Mesendoderm (in vitro differentiated cells): ENCODE data around the gene CBX5.
A peak's percentile ranks its signal among the peaks of the same experiment; 100 is the strongest.
"Not testable (repeated sequence)": the region's sequence is repeated elsewhere in the genome, so short reads cannot be mapped to it uniquely, and the experiment has no call there.

ENCODE experiments used
- DNase-seq: peaks from one replicate; pipeline ENCODE4 v3.0.0; 2013
- H2AK5ac ChIP-seq: 2 replicates; pipeline ENCODE4 v1.6.1; 2013; ENCODE audit warnings: low read length, inconsistent platforms
- H2BK120ac ChIP-seq: 2 replicates; pipeline ENCODE4 v1.6.1; 2013; ENCODE audit warnings: low read depth, mild to moderate bottlenecking, low read length, moderate library complexity, mixed read lengths
- H2BK15ac ChIP-seq: replicated peaks from 2 replicates; pipeline ENCODE4 v1.6.1; 2013; ENCODE audit warnings: low read depth, mild to moderate bottlenecking, moderate library complexity
- H2BK5ac ChIP-seq: 2 replicates; pipeline ENCODE4 v1.6.1; 2013; ENCODE audit warnings: low read length, inconsistent platforms
- H3K18ac ChIP-seq: 2 replicates; pipeline ENCODE4 v1.6.1; 2013; ENCODE audit warnings: mild to moderate bottlenecking, low read length, mixed read lengths
- H3K23ac ChIP-seq: one replicate; pipeline ENCODE4 v1.6.1; 2013; ENCODE audit warnings: low read length
- H3K27ac ChIP-seq: 2 replicates; pipeline ENCODE4 v1.5.1; 2013; ENCODE audit warnings: low read depth, mild to moderate bottlenecking, inconsistent platforms, low read length, moderate library complexity
- H3K27me3 ChIP-seq: 2 replicates; pipeline ENCODE4 v1.6.1; 2013; ENCODE audit warnings: low read length, control low read depth, mild to moderate bottlenecking, inconsistent platforms; ENCODE audit not compliant: insufficient read depth, poor library complexity
- H3K36me3 ChIP-seq: 2 replicates; pipeline ENCODE4 v1.6.1; 2013; ENCODE audit warnings: low read length, inconsistent platforms; ENCODE audit not compliant: control insufficient read depth, insufficient read depth
- H3K4ac ChIP-seq: one replicate; pipeline ENCODE4 v1.6.1; 2013; ENCODE audit warnings: low read depth, mild to moderate bottlenecking, low read length, moderate library complexity
- H3K4me1 ChIP-seq: 2 replicates; pipeline ENCODE4 v1.6.1; 2013; ENCODE audit warnings: low read depth, low read length, inconsistent platforms; ENCODE audit not compliant: control insufficient read depth
- H3K4me2 ChIP-seq: 2 replicates; pipeline ENCODE4 v1.6.1; 2013; ENCODE audit warnings: low read length
- H3K4me3 ChIP-seq: 2 replicates; pipeline ENCODE4 v1.5.1; 2013; ENCODE audit warnings: mild to moderate bottlenecking, low read length
- H3K56ac ChIP-seq: one replicate; pipeline ENCODE4 v1.6.1; 2013; ENCODE audit warnings: low read length
- H3K79me1 ChIP-seq: 2 replicates; pipeline ENCODE4 v1.6.1; 2013; ENCODE audit warnings: low read length, inconsistent platforms
- H3K79me2 ChIP-seq: 2 replicates; pipeline ENCODE4 v1.6.1; 2013; ENCODE audit warnings: mild to moderate bottlenecking, low read length; ENCODE audit not compliant: control insufficient read depth, insufficient read depth
- H3K9ac ChIP-seq: 2 replicates; pipeline ENCODE4 v1.6.1; 2013; ENCODE audit warnings: low read length, inconsistent platforms
- H4K5ac ChIP-seq: one replicate; pipeline ENCODE4 v1.6.1; 2013; ENCODE audit warnings: low read length
- H4K8ac ChIP-seq: one replicate; pipeline ENCODE4 v1.6.1; 2013; ENCODE audit warnings: low read depth, mild to moderate bottlenecking, control low read depth, low read length, moderate library complexity
- WGBS: extraction: QIAGEN DNeasy Blood & Tissue Kit; methylation state at CpG from one replicate; pipeline ENCODE4 v1.1.7; 2013; ENCODE audit warnings: low lambda C conversion rate, missing lambda C conversion rate; ENCODE audit not compliant: insufficient coverage; ENCODE audit errors: extremely low coverage; 5-methylcytosine and 5-hydroxymethylcytosine counted together

Gene CBX5

DNA sequence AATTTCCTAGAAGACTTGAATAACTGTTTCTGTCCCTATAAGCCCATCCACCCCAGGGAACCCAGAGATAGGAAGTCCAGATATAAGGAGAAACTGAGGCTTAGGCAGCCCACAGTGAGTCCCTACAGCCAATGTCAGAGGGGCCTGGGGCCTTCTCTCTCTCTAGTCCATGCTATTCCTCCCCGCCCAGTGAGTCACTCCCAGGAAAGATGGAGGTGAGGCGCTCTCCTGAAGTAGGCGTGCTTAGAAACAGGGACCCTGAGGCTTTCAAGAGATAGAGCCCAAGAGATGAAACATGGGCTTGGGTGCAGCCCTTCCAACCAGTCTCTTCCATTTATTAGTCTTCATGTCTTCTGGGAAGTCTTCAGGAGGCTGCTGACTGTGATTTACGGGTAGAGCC, 88.8 kb downstream of the CBX5 start:
- peaks cover 3% of the 10 kb centered on the region for H3K27me3 ChIP-seq
- H4K5ac ChIP-seq, result no peak overlapping the region
- no peaks in the 10 kb centered on the region for H3K79me2 ChIP-seq
- H3K4me2 ChIP-seq, result no peak overlapping the region
- no peak overlapping the region for H2BK5ac ChIP-seq
- no peak for DNase-seq
- H3K27ac ChIP-seq, result no peak overlapping the region
- H2BK15ac ChIP-seq, result no peak overlapping the region
- no peak overlapping the region for H3K4me3 ChIP-seq
- no peak overlapping the region for H3K56ac ChIP-seq
- no peak overlapping the region for H3K9ac ChIP-seq
- no peak overlapping the region for H3K23ac ChIP-seq
- no peaks in the 10 kb centered on the region for H3K4me1 ChIP-seq
- no peak overlapping the region for H2AK5ac ChIP-seq
- H3K4ac ChIP-seq, result no peak overlapping the region
- no peak overlapping the region for H3K18ac ChIP-seq
- WGBS, result no CpG with 5 or more reads among the region's 4 CpGs
- no peaks in the 10 kb centered on the region for H3K79me1 ChIP-seq
- H2BK120ac ChIP-seq, result no peak overlapping the region
- H3K36me3 ChIP-seq, result no peaks in the 10 kb centered on the region
- no peak overlapping the region for H4K8ac ChIP-seq

DNA sequence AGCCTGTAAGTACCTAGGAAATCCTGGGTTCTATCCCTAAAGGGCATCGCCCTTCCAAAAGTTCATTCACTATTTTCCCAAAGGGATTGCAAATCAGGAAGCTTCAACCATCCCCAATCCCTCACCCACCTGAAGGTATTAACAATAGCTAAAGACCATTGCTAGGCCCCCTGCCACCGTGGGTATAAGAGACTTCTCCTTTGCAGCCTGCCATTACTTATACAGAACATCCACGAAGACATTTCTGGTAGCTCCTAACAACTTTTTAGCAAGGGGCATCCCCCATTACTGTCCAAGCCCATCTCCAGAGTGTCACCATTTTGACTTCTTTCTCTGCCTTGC, 90.8 kb downstream of the CBX5 start:
- H2BK15ac ChIP-seq, result no peak overlapping the region
- no peak overlapping the region for H4K8ac ChIP-seq
- H4K5ac ChIP-seq, result no peak overlapping the region
- H2BK120ac ChIP-seq, result no peak overlapping the region
- H3K23ac ChIP-seq, result no peak overlapping the region
- no peak overlapping the region for H3K18ac ChIP-seq
- H3K79me1 ChIP-seq, result no peaks in the 10 kb centered on the region
- no peak overlapping the region for H3K9ac ChIP-seq
- no peak overlapping the region for H3K4me2 ChIP-seq
- DNase-seq, result no peak
- no peaks in the 10 kb centered on the region for H3K79me2 ChIP-seq
- H2BK5ac ChIP-seq, result no peak overlapping the region
- H3K27me3 ChIP-seq, result peaks cover 3% of the 10 kb centered on the region
- peak overlapping the region; percentile 25 for H3K56ac ChIP-seq
- no CpG with 5 or more reads among the region's 3 CpGs for WGBS
- H3K4ac ChIP-seq, result no peak overlapping the region
- H3K4me1 ChIP-seq, result no peaks in the 10 kb centered on the region
- H2AK5ac ChIP-seq, result no peak overlapping the region
- H3K4me3 ChIP-seq, result no peak overlapping the region
- H3K27ac ChIP-seq, result no peak overlapping the region
- no peaks in the 10 kb centered on the region for H3K36me3 ChIP-seq

DNA sequence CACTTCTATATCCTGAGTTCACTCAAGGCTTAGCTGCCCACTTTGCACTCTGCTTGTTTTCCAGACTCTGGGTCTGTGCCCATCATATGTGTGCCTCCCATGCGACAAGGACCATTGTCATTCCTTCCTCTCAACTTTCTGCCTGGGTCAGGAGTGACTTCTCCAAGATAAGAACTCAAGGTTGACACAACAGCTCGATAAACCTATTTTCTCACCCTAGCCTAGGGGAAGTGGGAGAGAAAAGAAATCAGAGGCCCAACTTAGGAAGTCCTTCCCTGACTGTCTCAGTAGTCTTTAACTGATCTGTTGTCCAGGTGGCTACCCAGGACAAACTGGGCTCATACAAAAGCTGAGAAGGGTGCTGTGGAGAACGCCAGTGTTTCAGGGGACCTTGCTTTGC, 92.8 kb downstream of the CBX5 start:
- H2AK5ac ChIP-seq, result no peak overlapping the region
- H3K4me3 ChIP-seq, result no peak overlapping the region
- no peak overlapping the region for H3K4me2 ChIP-seq
- no peak overlapping the region for H3K27ac ChIP-seq
- H2BK15ac ChIP-seq, result no peak overlapping the region
- H3K56ac ChIP-seq, result no peak overlapping the region
- H3K18ac ChIP-seq, result no peak overlapping the region
- no peak overlapping the region for H2BK120ac ChIP-seq
- no peaks in the 10 kb centered on the region for H3K79me2 ChIP-seq
- no peak overlapping the region for H4K5ac ChIP-seq
- H3K27me3 ChIP-seq, result peaks cover 3% of the 10 kb centered on the region
- H2BK5ac ChIP-seq, result no peak overlapping the region
- no peak overlapping the region for H3K4ac ChIP-seq
- WGBS, result no CpG with 5 or more reads among the region's 3 CpGs
- no peak for DNase-seq
- no peaks in the 10 kb centered on the region for H3K36me3 ChIP-seq
- no peak overlapping the region for H3K9ac ChIP-seq
- no peaks in the 10 kb centered on the region for H3K79me1 ChIP-seq
- H4K8ac ChIP-seq, result no peak overlapping the region
- no peaks in the 10 kb centered on the region for H3K4me1 ChIP-seq
- H3K23ac ChIP-seq, result no peak overlapping the region

- no peaks in the 10 kb centered on the region for H3K27me3 ChIP-seq
- WGBS, result no CpG with 5 or more reads among the region's 1 CpG
These were observed 94.0 kb downstream of the CBX5 start for GRCh38 chr12:54185919-54186318.

GRCh38 chr12:54185297-54185696, 94.6 kb downstream of the CBX5 start:
- not testable (repeated sequence) for H3K4me3 ChIP-seq, H2BK5ac ChIP-seq, H2BK15ac ChIP-seq, H3K9ac ChIP-seq, H3K79me1 ChIP-seq, H4K5ac ChIP-seq, H3K4me1 ChIP-seq, H3K18ac ChIP-seq, DNase-seq, H3K56ac ChIP-seq, H3K4ac ChIP-seq, H3K23ac ChIP-seq, H2BK120ac ChIP-seq, H3K27me3 ChIP-seq, H3K4me2 ChIP-seq, H4K8ac ChIP-seq, H3K79me2 ChIP-seq, H3K36me3 ChIP-seq, H2AK5ac ChIP-seq, H3K27ac ChIP-seq
- no CpG with 5 or more reads among the region's 9 CpGs for WGBS

More at GRCh38 chr12:54185919-54186318, 94.0 kb downstream of the CBX5 start:
- Histone ChIP-seq H3K4me3 (no peak overlapping the region), H2BK120ac (no peak overlapping the region), H4K5ac (no peak overlapping the region), H3K4ac (no peak overlapping the region), H2AK5ac (no peak overlapping the region), H3K36me3 (no peaks in the 10 kb centered on the region), H4K8ac (no peak overlapping the region), H3K56ac (no peak overlapping the region), H3K79me2 (no peaks in the 10 kb centered on the region), H3K9ac (no peak overlapping the region), H3K79me1 (no peaks in the 10 kb centered on the region), H3K18ac (no peak overlapping the region), H3K27ac (no peak overlapping the region), H3K23ac (no peak overlapping the region), H3K4me1 (no peaks in the 10 kb centered on the region), H2BK15ac (no peak overlapping the region), H3K4me2 (no peak overlapping the region), H2BK5ac (no peak overlapping the region)
- DNase-seq, result no peak

GRCh38 chr12:54184024-54184805, 95.7 kb downstream of the CBX5 start:
- peaks cover 2% of the 10 kb centered on the region for H3K27me3 ChIP-seq
- H4K5ac ChIP-seq, result no peak overlapping the region
- no peak overlapping the region for H3K27ac ChIP-seq
- H3K79me1 ChIP-seq, result no peaks in the 10 kb centered on the region
- no peak overlapping the region for H3K9ac ChIP-seq
- no peak overlapping the region for H2BK15ac ChIP-seq
- H4K8ac ChIP-seq, result no peak overlapping the region
- no peak overlapping the region for H2BK5ac ChIP-seq
- no peak overlapping the region for H3K4me3 ChIP-seq
- H3K36me3 ChIP-seq, result no peaks in the 10 kb centered on the region
- no peak overlapping the region for H2AK5ac ChIP-seq
- WGBS, result no CpG with 5 or more reads among the region's 7 CpGs
- H3K79me2 ChIP-seq, result no peaks in the 10 kb centered on the region
- H3K4me2 ChIP-seq, result no peak overlapping the region
- H3K23ac ChIP-seq, result no peak overlapping the region
- DNase-seq, result no peak
- no peak overlapping the region for H3K4ac ChIP-seq
- H3K4me1 ChIP-seq, result no peaks in the 10 kb centered on the region
- H2BK120ac ChIP-seq, result no peak overlapping the region
- H3K56ac ChIP-seq, result no peak overlapping the region
- no peak overlapping the region for H3K18ac ChIP-seq
